ENCODE measurements around the gene SPACA7.

DNA sequence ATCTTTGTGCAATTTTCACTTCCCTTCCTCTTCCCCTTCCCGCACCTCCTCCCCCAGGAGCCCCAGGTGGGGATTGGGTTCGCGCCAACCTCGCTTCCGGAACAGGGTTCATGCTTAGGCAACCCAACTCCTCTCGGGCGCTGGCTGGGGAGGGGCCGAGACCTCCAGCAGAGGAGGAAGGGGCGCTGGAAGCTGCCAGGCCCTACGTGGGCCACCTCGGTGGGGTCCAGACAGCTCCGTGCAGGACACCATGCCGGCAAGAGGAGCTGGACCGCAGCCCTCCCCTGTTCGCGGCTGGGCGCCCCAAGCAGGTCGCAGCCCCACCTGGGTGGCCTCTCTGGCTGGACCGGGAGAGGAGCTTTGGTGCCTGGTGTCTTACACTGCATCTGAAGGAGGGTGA lies 91.1 kb downstream of the SPACA7 start:
- TF ChIP-seq, protein P1, sequence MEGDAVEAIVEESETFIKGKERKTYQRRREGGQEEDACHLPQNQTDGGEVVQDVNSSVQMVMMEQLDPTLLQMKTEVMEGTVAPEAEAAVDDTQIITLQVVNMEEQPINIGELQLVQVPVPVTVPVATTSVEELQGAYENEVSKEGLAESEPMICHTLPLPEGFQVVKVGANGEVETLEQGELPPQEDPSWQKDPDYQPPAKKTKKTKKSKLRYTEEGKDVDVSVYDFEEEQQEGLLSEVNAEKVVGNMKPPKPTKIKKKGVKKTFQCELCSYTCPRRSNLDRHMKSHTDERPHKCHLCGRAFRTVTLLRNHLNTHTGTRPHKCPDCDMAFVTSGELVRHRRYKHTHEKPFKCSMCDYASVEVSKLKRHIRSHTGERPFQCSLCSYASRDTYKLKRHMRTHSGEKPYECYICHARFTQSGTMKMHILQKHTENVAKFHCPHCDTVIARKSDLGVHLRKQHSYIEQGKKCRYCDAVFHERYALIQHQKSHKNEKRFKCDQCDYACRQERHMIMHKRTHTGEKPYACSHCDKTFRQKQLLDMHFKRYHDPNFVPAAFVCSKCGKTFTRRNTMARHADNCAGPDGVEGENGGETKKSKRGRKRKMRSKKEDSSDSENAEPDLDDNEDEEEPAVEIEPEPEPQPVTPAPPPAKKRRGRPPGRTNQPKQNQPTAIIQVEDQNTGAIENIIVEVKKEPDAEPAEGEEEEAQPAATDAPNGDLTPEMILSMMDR (IDR thresholded peaks at IDR 0.05; ENCODE audit: insufficient read depth, low read length, poor library complexity, severe bottlenecking), result no peak
- TF ChIP-seq EZH2phosphoT487 (conservative IDR thresholded peaks at IDR 0.05; ENCODE audit: low read length), result no peak

All from SU-DHL-6 (cell line).